GM19193 (cell line): Measurements from ENCODE around the gene CCDC192.

ENCODE experiments used
- POLR2A ChIP-seq: IDR thresholded peaks from 4 replicates; pipeline ENCODE4 v1.6.1; 2011; ENCODE audit not compliant: insufficient read depth, insufficient read length; ENCODE audit errors: extremely low read depth

CCDC192 gene

GRCh38 chr5:127924606-127925005 lies 221.4 kb downstream of the CCDC192 start:
- no peak for TF ChIP-seq POLR2A

DNA sequence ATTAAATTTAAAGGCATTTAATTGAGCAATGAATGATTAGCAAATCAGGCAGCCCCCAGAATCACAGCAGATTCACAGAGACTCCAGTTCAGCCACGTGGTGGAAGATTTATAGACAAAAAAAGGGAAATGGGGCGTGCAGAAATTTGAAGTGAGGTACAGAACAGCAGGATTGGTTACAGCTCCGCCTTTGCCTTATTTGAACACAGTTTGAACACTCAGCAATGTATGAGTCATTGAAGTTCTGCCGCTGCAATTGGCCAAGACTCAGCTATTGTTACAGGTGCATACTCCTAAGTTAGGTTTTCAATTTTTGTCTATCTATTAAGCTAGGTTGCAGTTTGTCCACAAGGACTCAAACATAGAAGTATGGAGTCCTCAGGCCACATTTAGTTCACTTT lies 222.7 kb downstream of the CCDC192 start:
- no peak for TF ChIP-seq POLR2A

GRCh38 chr5:127926974-127927373 lies 223.8 kb downstream of the CCDC192 start:
- no peak for TF ChIP-seq POLR2A

- TF ChIP-seq POLR2A, result no peak
Observed at GRCh38 chr5:127928053-127928452, 224.9 kb downstream of the CCDC192 start.

- TF ChIP-seq POLR2A, result no peak
Observed at GRCh38 chr5:127930311-127930710, 227.1 kb downstream of the CCDC192 start.

- no peak for TF ChIP-seq POLR2A
Observed at GRCh38 chr5:127931396-127931795, 228.2 kb downstream of the CCDC192 start.

DNA sequence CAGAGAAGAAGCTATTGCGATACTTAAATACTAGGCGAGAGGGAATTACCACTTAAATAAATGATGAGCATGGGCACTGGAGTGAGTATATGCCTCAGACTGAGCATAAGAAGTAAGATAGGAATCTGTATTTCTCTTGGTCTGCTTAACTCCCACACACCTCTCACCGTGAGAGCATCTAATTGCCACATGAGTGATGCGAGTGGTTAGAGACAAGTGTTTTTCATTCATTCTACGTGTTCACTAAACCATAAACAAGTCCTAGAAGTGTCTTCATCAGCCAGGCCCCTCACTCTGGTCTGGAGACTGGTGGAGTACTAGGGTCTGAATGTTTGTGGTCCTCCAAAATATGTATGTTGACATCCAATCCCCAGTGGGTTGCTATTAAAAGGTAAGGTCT lies 230.2 kb downstream of the CCDC192 start:
- TF ChIP-seq POLR2A, result no peak

DNA sequence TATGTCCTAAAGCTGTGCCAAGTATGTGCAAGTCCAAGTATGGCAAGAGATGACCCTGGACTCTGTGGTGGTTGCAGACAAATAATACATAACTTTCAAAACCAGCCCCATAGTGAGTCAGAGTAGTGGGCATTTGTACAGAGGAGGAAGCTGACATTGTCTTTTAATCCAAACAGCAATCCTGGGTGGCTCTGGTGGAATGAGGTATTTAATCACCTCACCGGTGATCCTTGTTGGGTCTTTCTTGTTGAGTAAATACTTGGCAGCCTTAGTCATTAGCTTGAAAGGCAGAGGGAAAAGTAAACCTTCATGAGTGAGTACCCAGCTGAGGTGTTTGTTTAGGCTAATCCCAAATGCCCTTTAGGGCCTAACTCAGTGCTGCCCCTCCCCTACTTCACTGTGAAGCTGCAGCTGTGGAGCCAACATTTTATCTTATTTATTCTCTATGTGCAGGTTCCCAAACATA lies 231.6 kb downstream of the CCDC192 start:
- no peak for TF ChIP-seq POLR2A

DNA sequence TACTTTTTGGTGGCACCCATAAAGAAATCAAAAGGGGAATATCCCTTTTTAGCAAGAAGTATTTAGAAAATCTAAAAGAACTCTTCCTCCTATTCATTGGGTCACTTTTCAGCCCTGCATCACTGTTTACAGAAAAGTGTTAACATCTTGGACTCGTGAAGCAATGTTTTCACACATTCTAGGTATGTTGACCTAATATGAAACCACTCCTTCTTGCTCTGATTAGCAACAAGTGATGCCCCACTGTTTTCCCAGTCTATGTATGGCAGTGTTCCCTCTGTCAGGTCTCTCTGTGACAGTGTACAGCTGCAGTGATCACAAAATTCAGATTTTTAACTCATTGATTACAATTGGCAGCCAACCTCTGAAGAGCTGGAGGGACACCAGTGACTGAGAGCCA lies 232.2 kb downstream of the CCDC192 start:
- no peak for TF ChIP-seq POLR2A

GRCh38 chr5:127936439-127936972 lies 233.3 kb downstream of the CCDC192 start:
- TF ChIP-seq POLR2A, result no peak

DNA sequence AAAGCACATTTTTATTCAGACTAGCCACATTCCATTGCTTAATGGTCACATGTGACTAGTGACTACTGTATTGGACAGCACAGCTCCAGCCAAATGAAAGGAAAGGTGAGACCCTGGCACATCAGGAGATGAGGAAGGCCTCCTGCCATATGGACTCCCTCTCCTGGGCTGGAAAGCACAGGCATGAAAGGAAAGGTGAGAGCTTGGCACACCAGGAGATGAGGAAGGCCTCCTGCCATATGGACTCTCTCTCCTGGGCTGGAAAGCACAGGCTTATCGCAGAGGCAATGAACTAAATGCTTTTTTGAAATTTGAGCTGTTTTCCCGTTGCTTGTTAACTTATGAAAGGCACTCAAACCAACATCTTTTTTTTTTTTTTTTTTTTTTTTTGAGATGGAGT lies 235.6 kb downstream of the CCDC192 start:
- no peak for TF ChIP-seq POLR2A

DNA sequence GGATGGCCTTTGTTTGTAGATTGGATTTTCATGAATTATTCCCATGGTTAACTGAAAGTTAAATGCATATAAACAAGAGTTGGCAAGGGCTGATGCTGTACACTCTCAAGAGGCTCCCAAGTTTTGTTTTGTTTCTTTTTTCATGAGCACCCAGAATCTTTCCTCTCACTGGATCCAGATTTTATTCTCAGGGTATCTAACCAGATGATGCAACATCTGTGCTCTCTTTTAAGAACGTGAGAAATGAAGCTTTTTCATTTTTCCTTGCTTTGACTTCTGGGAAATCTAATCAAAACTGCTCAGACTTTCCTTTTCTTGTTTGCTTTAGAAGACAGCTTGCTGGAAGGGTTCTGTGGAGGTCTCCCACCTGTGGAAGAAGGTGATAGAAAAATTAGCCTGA lies 237.7 kb downstream of the CCDC192 start:
- TF ChIP-seq POLR2A, result no peak

DNA sequence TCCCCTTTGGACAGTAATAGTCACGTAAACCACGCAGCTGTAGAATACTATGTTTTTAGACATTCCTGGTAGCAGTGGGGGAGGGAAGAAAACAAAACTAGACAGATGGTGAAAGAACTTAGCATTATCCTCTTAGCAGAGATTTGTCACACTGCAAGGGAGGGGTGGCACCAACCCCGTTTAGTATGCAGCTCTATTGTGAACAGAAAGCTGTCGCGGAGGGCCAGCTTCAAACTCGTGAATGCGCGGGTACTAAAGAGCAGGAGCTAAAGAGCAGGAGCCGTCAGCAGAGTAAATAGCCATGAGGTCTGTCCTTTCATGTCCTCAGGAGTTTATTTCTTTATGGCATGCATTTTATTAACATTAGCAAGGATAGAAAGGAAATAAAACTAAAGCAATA lies 238.5 kb downstream of the CCDC192 start:
- TF ChIP-seq POLR2A, result no peak

DNA sequence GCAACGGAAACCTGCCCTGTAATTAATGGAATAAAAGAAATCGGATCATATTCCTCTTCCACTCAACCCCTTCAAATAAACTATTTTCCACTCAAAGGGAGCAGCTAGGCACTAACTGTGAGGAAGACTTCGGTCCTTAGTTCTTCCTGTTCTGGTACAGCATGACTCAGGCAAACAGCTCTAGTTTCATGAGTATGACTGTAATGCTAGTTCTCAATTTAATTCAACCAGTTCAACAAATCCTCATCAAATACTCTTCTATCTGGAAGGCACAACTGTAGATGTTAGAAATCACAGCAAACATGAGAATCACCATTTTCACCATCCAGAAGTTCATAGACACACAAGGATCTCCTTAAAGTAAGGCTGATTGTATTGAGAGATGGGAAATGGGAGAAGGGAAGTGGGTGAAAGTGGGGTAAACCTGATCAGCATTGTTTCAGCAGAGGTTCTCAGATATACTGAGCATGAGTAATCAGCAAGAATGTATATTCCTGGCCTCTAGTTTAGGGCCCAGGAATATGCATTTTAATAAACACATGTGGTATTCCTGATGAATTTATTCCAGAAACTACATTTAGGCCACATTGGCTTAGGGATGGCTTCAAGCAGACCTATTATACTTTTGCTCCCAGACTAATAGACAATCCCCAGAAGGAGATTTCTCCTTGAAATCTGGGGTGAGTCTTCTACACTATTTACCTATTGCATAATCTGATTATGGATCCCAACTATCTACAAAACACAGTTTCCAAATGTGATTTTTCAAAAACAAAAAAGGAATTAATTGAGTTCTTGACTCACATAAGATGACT lies 239.3 kb downstream of the CCDC192 start:
- no peak for TF ChIP-seq POLR2A

GRCh38 chr5:127943061-127943371 lies 239.8 kb downstream of the CCDC192 start:
- no peak for TF ChIP-seq POLR2A

DNA sequence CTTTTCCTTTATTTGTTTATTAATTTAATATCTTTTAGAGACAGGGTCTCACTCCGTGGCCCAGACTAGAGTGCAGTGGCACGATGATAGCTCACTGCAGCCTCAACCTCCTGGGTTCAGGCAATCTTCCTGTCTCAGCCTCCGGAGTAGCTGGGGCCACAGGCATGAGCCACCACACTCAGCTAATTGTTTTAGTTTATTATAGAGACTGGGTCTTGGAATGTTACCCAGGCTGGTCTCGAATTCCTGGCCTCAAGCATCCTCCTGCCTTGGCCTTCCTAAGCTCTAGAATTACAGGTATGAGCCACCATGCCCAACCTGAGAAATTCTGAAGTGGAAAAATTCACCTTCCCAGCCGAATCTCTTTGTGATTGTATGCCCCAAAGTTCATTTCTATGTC lies 240.9 kb downstream of the CCDC192 start:
- no peak for TF ChIP-seq POLR2A
